WTC11 (cell line): Measurements from ENCODE around the gene CCDC8. TPM values are rescaled to one million over a fixed set of nuclear protein-coding genes. Genes with fewer than 3 reads are reported as not detected.

Source experiments
- ATAC-seq: fragments of 200-7000 bp; cut with Tn5 transposase; 2 replicates; pipeline ENCODE4 v1.10.0; 2021; ENCODE audit warnings: mild to moderate bottlenecking, moderate library complexity
- CTCF ChIA-PET: fragments of 300-600 bp; sonication (Branson Sonifier 250); formaldehyde crosslinking; loops from one replicate; lab custom pipeline; 2021; ENCODE audit warnings: antibody characterized with exemption; lab: Charles Lee
- POLR2A ChIA-PET: fragments of 350-600 bp; sonication (Branson Sonifier 250); formaldehyde crosslinking; loops from one replicate; lab custom pipeline; 2021; ENCODE audit warnings: antibody characterized with exemption; lab: Charles Lee
- DNase-seq: peaks from one replicate; pipeline ENCODE4 v3.0.0; 2021; ENCODE audit warnings: low spot score
- H3K27ac Mint-ChIP-seq: 2 replicates; pipeline ENCODE4 v1.8.0; 2021; ENCODE audit warnings: mixed read lengths
- H3K27me3 Mint-ChIP-seq: 2 replicates; pipeline ENCODE4 v1.8.0; 2021; ENCODE audit warnings: low read depth, mild to moderate bottlenecking, moderate library complexity, mixed read lengths
- H3K36me3 Mint-ChIP-seq: 2 replicates; pipeline ENCODE4 v1.8.0; 2021; ENCODE audit warnings: mixed read lengths
- H3K4me1 Mint-ChIP-seq: 2 replicates; pipeline ENCODE4 v1.8.0; 2022; ENCODE audit warnings: mixed read lengths
- H3K4me3 Mint-ChIP-seq: 2 replicates; pipeline ENCODE4 v1.8.0; 2021; ENCODE audit warnings: mild to moderate bottlenecking, moderate library complexity, mixed read lengths
- H3K9me3 Mint-ChIP-seq: 2 replicates; pipeline ENCODE4 v1.8.0; 2021; ENCODE audit warnings: mixed read lengths
- AFF4 ChIP-seq: sonication (generic); formaldehyde crosslinking; IDR thresholded peaks from 2 replicates; pipeline ENCODE4 v1.8.1; 2023; ENCODE audit warnings: mild to moderate bottlenecking, missing genetic modification reagents, borderline replicate concordance
- ATF2 ChIP-seq: sonication (generic); formaldehyde crosslinking; IDR thresholded peaks from 2 replicates; pipeline ENCODE4 v1.8.1; 2022; ENCODE audit warnings: low read depth, missing genetic modification reagents, borderline replicate concordance
- ATF6 ChIP-seq: sonication (generic); formaldehyde crosslinking; IDR thresholded peaks from 2 replicates; pipeline ENCODE4 v1.8.1; 2023; ENCODE audit warnings: mild to moderate bottlenecking, missing genetic modification reagents
- CREM ChIP-seq: sonication (generic); formaldehyde crosslinking; IDR thresholded peaks from 2 replicates; pipeline ENCODE4 v1.8.1; 2022; ENCODE audit warnings: mild to moderate bottlenecking, missing genetic modification reagents, moderate library complexity
- CTCF ChIP-seq: fragments of 200-600 bp; IDR thresholded peaks from 2 replicates; pipeline ENCODE4 v1.8.0; 2022; ENCODE audit warnings: antibody characterized with exemption
- E2F4 ChIP-seq: sonication (generic); formaldehyde crosslinking; IDR thresholded peaks from 2 replicates; pipeline ENCODE4 v1.8.1; 2022; ENCODE audit warnings: low read depth, mild to moderate bottlenecking, moderate library complexity, missing genetic modification reagents, borderline replicate concordance
- EMX1 ChIP-seq: fragments of 250-450 bp; sonication (Bioruptor Pico); IDR thresholded peaks from 2 replicates; pipeline ENCODE4 v1.8.0; 2021; ENCODE audit warnings: mild to moderate bottlenecking
- IRF1 ChIP-seq: sonication (generic); formaldehyde crosslinking; IDR thresholded peaks from 2 replicates; pipeline ENCODE4 v1.8.0; 2023; ENCODE audit warnings: missing genetic modification reagents
- MAX ChIP-seq: sonication (generic); formaldehyde crosslinking; IDR thresholded peaks from 2 replicates; pipeline ENCODE4 v1.8.0; 2022; ENCODE audit warnings: mild to moderate bottlenecking, missing genetic modification reagents
- MYBL2 ChIP-seq: sonication (generic); formaldehyde crosslinking; IDR thresholded peaks from 2 replicates; pipeline ENCODE4 v1.8.1; 2023; ENCODE audit warnings: mild to moderate bottlenecking, moderate library complexity, missing genetic modification reagents
- NFE2L1 ChIP-seq: sonication (generic); formaldehyde crosslinking; IDR thresholded peaks from 2 replicates; pipeline ENCODE4 v1.8.1; 2023; ENCODE audit warnings: missing genetic modification reagents
- SOX15 ChIP-seq: fragments of 250-450 bp; sonication (Bioruptor Pico); IDR thresholded peaks from 2 replicates; pipeline ENCODE4 v1.9.0; 2021; ENCODE audit warnings: mild to moderate bottlenecking
- SP1 ChIP-seq: sonication (generic); formaldehyde crosslinking; conservative IDR thresholded peaks from 2 replicates; pipeline ENCODE4 v1.8.1; 2022; ENCODE audit warnings: missing genetic modification reagents
- TP53 ChIP-seq: sonication (generic); formaldehyde crosslinking; IDR thresholded peaks from 2 replicates; pipeline ENCODE4 v1.8.1; 2023; ENCODE audit warnings: mild to moderate bottlenecking, missing genetic modification reagents
- USF1 ChIP-seq: sonication (generic); formaldehyde crosslinking; IDR thresholded peaks from 2 replicates; pipeline ENCODE4 v1.8.0; 2022; ENCODE audit warnings: mild to moderate bottlenecking, missing genetic modification reagents
- USF2 ChIP-seq: sonication (generic); formaldehyde crosslinking; IDR thresholded peaks from 2 replicates; pipeline ENCODE4 v1.8.1; 2023; ENCODE audit warnings: mild to moderate bottlenecking, missing genetic modification reagents, moderate library complexity
- ZNF138 ChIP-seq: sonication (generic); formaldehyde crosslinking; conservative IDR thresholded peaks from 2 replicates; pipeline ENCODE4 v1.8.1; 2022; ENCODE audit warnings: mild to moderate bottlenecking, moderate library complexity, missing genetic modification reagents
- ZNF219 ChIP-seq: sonication (generic); formaldehyde crosslinking; IDR thresholded peaks from 2 replicates; pipeline ENCODE4 v1.8.0; 2023; ENCODE audit warnings: missing genetic modification reagents, mild to moderate bottlenecking, borderline replicate concordance
- ZNF281 ChIP-seq: sonication (generic); formaldehyde crosslinking; IDR thresholded peaks from 2 replicates; pipeline ENCODE4 v1.8.0; 2023; ENCODE audit warnings: mild to moderate bottlenecking, missing genetic modification reagents
- ZNF671 ChIP-seq: fragments of 250-450 bp; sonication (Bioruptor Pico); IDR thresholded peaks from 2 replicates; pipeline ENCODE4 v1.8.0; 2021; ENCODE audit warnings: mild to moderate bottlenecking
- total RNA-seq: library from RNA; stranded (reverse); gene quantifications from 3 replicates; pipeline ENCODE4 v1.2.3, GENCODE V29; 2021

The CCDC8 gene
- total RNA-seq, 1 experiment from 2014 or later: 25.7 TPM

GRCh38 chr19:46442808-46443450, 29.6 kb upstream of the CCDC8 start:
- Mint-ChIP-seq H3K4me1 (no peaks in the 10 kb centered on the region), H3K27me3 (no peaks in the 10 kb centered on the region; the same call in 1 of the 2 replicates), H3K9me3 (no peaks in the 10 kb centered on the region), H3K36me3 (no peaks in the 10 kb centered on the region), H3K27ac (no peak overlapping the region), H3K4me3 (no peak overlapping the region)
- TF ChIP-seq ZNF219 (CRISPR knock-in tag) (no peak), ATF2 (CRISPR knock-in tag) (no peak), ATF6 (CRISPR knock-in tag) (no peak), USF1 (CRISPR knock-in tag) (no peak), NFE2L1 (no peak), AFF4 (CRISPR knock-in tag) (no peak), SOX15 (CRISPR knock-in tag) (no peak), TP53 (CRISPR knock-in tag) (no peak), ZNF671 (CRISPR knock-in tag) (no peak), IRF1 (CRISPR knock-in tag) (no peak), CREM (CRISPR knock-in tag) (no peak), EMX1 (CRISPR knock-in tag) (no peak), ZNF281 (CRISPR knock-in tag) (no peak), MAX (CRISPR knock-in tag) (no peak), ZNF138 (CRISPR knock-in tag) (no peak), CTCF (no peak), USF2 (CRISPR knock-in tag) (no peak), SP1 (CRISPR knock-in tag) (no peak), E2F4 (CRISPR knock-in tag) (no peak), MYBL2 (CRISPR knock-in tag) (no peak)
- no peak for ATAC-seq
- no peak for DNase-seq
- ChIA-PET POLR2A (no interaction called here), CTCF (interaction anchor here (1.2 kb wide), 1 partner anchor 11 kb away, joined by 4 read pairs; no protein-coding TSS in a partner anchor)
